Measurements from ENCODE around the gene GGTLC1.

Gene GGTLC1

DNA sequence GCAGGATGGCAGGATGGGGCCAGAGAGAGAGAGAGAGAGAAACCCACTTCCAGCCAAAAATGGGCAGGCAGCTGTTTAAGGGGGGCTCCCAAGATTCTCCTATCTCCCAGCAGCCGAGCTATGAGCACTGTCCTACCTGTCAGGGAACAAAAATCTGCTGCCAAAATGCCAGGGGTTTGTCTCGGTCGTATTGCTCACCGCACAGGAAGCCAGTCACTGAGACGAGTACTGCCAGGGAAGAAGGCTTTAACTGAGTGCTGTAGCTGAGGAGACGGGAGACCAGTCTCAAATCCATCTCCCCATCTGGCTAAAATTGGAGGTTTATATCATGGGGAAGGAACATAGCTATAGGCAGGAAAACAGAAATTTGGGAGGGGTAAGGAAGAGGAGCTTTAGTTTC, 22.3 kb downstream of the GGTLC1 start:
- DNase-seq (ENCODE audit: low read depth): no peak
- TF ChIP-seq, protein P1, sequence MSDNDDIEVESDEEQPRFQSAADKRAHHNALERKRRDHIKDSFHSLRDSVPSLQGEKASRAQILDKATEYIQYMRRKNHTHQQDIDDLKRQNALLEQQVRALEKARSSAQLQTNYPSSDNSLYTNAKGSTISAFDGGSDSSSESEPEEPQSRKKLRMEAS (IDR thresholded peaks at IDR 0.05; ENCODE audit: low read depth, low read length): no peak
- TF ChIP-seq POLR2A (IDR thresholded peaks at IDR 0.05; ENCODE audit: extremely low read depth, insufficient read length) (no peak), CTCF (IDR thresholded peaks at IDR 0.05; ENCODE audit: low read depth, low read length) (no peak)
- H3K4me3 ChIP-seq (ENCODE audit: low read depth, low read length): no peak overlapping the region

- H3K4me3 ChIP-seq (ENCODE audit: low read depth, low read length): no peak overlapping the region
- no peak for DNase-seq (ENCODE audit: low read depth)
- TF ChIP-seq CTCF (IDR thresholded peaks at IDR 0.05; ENCODE audit: low read depth, low read length) (no peak), MYC (IDR thresholded peaks at IDR 0.05; ENCODE audit: low read depth, low read length) (no peak), POLR2A (IDR thresholded peaks at IDR 0.05; ENCODE audit: extremely low read depth, insufficient read length) (no peak)
- TF ChIP-seq, protein P1 (IDR thresholded peaks at IDR 0.05; ENCODE audit: low read depth, low read length): no peak
These were observed 24.6 kb downstream of the GGTLC1 start for GRCh38 chr20:23963941-23964340.

GRCh38 chr20:23962272-23962671, 26.3 kb downstream of the GGTLC1 start:
- DNase-seq (ENCODE audit: low read depth): no peak
- no peak for TF ChIP-seq CTCF (IDR thresholded peaks at IDR 0.05; ENCODE audit: low read depth, low read length)
- no peak for TF ChIP-seq POLR2A (IDR thresholded peaks at IDR 0.05; ENCODE audit: extremely low read depth, insufficient read length)
- TF ChIP-seq, protein P1 (IDR thresholded peaks at IDR 0.05; ENCODE audit: low read depth, low read length): no peak
- no peak for TF ChIP-seq MYC (IDR thresholded peaks at IDR 0.05; ENCODE audit: low read depth, low read length)
- H3K4me3 ChIP-seq (ENCODE audit: low read depth, low read length): no peak overlapping the region

GRCh38 chr20:23959054-23959453, 29.5 kb downstream of the GGTLC1 start:
- no peak for DNase-seq (ENCODE audit: low read depth)
- no peak overlapping the region for H3K4me3 ChIP-seq (ENCODE audit: low read depth, low read length)
- TF ChIP-seq, protein P1 (IDR thresholded peaks at IDR 0.05; ENCODE audit: low read depth, low read length): no peak
- TF ChIP-seq POLR2A (IDR thresholded peaks at IDR 0.05; ENCODE audit: extremely low read depth, insufficient read length): no peak
- no peak for TF ChIP-seq MYC (IDR thresholded peaks at IDR 0.05; ENCODE audit: low read depth, low read length)
- no peak for TF ChIP-seq CTCF (IDR thresholded peaks at IDR 0.05; ENCODE audit: low read depth, low read length)

DNA sequence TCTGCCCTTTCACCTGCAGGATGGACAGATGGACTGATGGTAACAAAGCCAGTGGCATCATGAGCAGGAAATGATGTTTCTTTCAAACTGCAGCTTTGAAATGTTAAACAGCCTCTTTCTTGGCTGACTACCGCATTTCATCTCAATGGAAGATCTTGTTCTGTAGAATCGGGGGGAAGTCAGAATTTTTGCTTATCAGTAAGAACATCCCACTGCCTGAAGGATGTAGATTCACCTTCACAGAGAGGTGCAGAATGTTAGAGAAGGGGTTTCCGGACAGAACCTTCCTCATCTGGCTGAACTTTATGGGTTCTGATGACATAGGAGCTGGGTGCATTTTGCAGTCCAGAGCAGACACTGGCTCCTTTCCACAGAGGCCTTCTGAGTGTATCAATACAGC, 32.7 kb downstream of the GGTLC1 start:
- DNase-seq (ENCODE audit: low read depth): no peak
- no peak overlapping the region for H3K4me3 ChIP-seq (ENCODE audit: low read depth, low read length)
- no peak for TF ChIP-seq CTCF (IDR thresholded peaks at IDR 0.05; ENCODE audit: low read depth, low read length)

GRCh38 chr20:23954008-23954745, 34.4 kb downstream of the GGTLC1 start:
- TF ChIP-seq MYC (IDR thresholded peaks at IDR 0.05; ENCODE audit: low read depth, low read length): no peak
- TF ChIP-seq CTCF (IDR thresholded peaks at IDR 0.05; ENCODE audit: low read depth, low read length): no peak
- no peak for TF ChIP-seq POLR2A (IDR thresholded peaks at IDR 0.05; ENCODE audit: extremely low read depth, insufficient read length)
- TF ChIP-seq, protein P1 (IDR thresholded peaks at IDR 0.05; ENCODE audit: low read depth, low read length): no peak
- H3K4me3 ChIP-seq (ENCODE audit: low read depth, low read length): no peak overlapping the region
- no peak for DNase-seq (ENCODE audit: low read depth)
